Aorta (tissue), 5 donors: ENCODE results near the gene LMX1B. TPM values are rescaled to one million over a fixed set of nuclear protein-coding genes. Genes with fewer than 3 reads are reported as not detected.

Source experiments
- ATAC-seq: fragments of 200-7000 bp; cut with Tn5 transposase; one replicate; pipeline ENCODE4 v1.9.1; 2022; ENCODE audit warnings: moderate library complexity; ENCODE audit not compliant: low FRiP score
- DNase-seq, 2 donors: peaks; one replicate each; pipeline ENCODE4 v3.0.0-alpha.2; 2020
- H3K27ac ChIP-seq, 2 donors: one replicate each; pipeline ENCODE4 v1.5.1; 2013; ENCODE audit warnings: low read length in 2 of 2, mild to moderate bottlenecking in 2 of 2, moderate library complexity in 2 of 2, control low read depth in 1 of 2, inconsistent platforms in 1 of 2, low read depth in 1 of 2
- H3K27me3 ChIP-seq, 2 donors: one replicate each; pipeline ENCODE4 v1.6.1; 2013; ENCODE audit warnings: control low read depth in 1 of 2, low read length in 1 of 2, mild to moderate bottlenecking in 1 of 2, moderate library complexity in 1 of 2; ENCODE audit not compliant: insufficient read depth in 2 of 2, control insufficient read depth in 1 of 2
- H3K36me3 ChIP-seq, 2 donors: one replicate each; pipeline ENCODE4 v1.6.1; 2013; ENCODE audit warnings: control low read depth in 1 of 2, low read length in 1 of 2, mild to moderate bottlenecking in 1 of 2; ENCODE audit not compliant: insufficient read depth in 2 of 2, control insufficient read depth in 1 of 2
- H3K4me1 ChIP-seq, 2 donors: one replicate each; pipeline ENCODE4 v1.6.1; 2013; ENCODE audit warnings: low read length in 2 of 2, control low read depth in 1 of 2, mild to moderate bottlenecking in 1 of 2, moderate library complexity in 1 of 2; ENCODE audit not compliant: insufficient read depth in 2 of 2, control insufficient read depth in 1 of 2
- H3K4me3 ChIP-seq, 2 donors: one replicate each; pipeline ENCODE4 v1.5.1; 2013; ENCODE audit warnings: low read length in 2 of 2, control low read depth in 1 of 2, mild to moderate bottlenecking in 1 of 2
- H3K9me3 ChIP-seq: one replicate; pipeline ENCODE4 v1.6.1; 2013; ENCODE audit warnings: mild to moderate bottlenecking, low read length; ENCODE audit not compliant: control insufficient read depth
- WGBS, 2 donors: extraction: QIAGEN DNeasy Blood & Tissue Kit; methylation state at CpG; one replicate each; pipeline ENCODE4 v1.1.7; 2013; 5-methylcytosine and 5-hydroxymethylcytosine counted together
- intact Hi-C, 2 donors: fragments of 100-400 bp; cut with DNase I; formaldehyde crosslinking; loops; one replicate each; pipeline versions ENCODE4 v1.14.2 to v1.15.0; 2022
- polyA plus RNA-seq, 2 donors: library from polyadenylated mRNA; stranded (reverse); fragments of 200-250 nt; gene quantifications; one replicate each; pipeline ENCODE4 v1.2.3, GENCODE V29; 2013
- total RNA-seq, 2 donors: library from RNA; stranded (reverse); fragmentation: NEBNext Ultra II Directional; extraction: Animal tissue kit (Norgen Biotek cat#: 25700); gene quantifications; one replicate each; pipeline ENCODE4 v1.2.1, GENCODE V29; 2021
- donor health status: healthy with polysubstance abuse.
- donor health status: Bipolar disorder and iron deficiency.
- donor health status: DM: no; HTN: no; CAD: no.
- donor health status: DM: no; HTN: no; CAD: no.
- donor health status: DM: yes; HTN: yes; CAD: no.

The LMX1B gene
- total and polyA plus RNA-seq, 4 donors: 0.32 to 1.6 TPM; not detected in 2

DNA sequence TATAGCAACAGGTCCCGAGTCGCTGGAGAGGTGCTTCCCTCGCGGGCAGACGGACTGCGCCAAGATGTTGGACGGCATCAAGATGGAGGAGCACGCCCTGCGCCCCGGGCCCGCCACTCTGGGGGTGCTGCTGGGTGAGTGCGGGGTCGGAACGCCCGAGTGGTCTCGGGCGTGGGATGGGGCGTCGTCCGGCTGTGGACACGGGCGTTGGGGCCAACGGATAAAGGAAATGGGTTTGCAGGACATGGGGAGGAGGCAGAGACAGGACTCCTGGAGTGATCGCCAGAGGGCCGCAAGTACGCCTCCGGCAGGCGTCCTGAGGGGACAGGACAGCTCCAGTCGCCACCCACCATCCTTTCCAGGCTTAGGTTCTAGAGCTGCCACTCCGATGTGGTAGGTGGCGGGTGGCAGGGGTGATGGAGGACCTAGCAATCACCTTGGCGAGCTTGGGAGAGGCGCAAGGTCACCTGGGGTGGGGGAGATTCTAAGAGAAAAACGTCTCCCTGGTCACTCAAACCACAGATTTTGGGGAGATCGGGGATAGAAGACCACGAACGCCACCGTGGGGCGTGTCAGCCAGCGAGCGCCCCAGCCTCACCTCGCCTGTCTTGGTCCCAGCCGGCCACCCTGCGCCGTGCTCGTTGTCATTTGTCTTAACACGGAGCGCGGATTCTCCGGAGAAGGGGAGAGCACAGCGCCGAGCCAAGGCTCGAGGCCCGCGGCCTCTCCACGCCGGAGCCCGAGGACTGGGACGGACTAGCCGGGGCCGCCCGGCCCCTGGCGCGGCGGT lies 922 bp downstream of the LMX1B start:
- Histone ChIP-seq H3K27ac (no peak overlapping the region), H3K4me1 (no peaks in the 10 kb centered on the region), H3K4me3 (no peak overlapping the region), H3K27me3 (no peaks in the 10 kb centered on the region), H3K9me3 (no peaks in the 10 kb centered on the region), H3K36me3 (no peaks in the 10 kb centered on the region)
- ATAC-seq (no peak), DNase-seq (peak in 1 of 2 donors; percentile 72)
- WGBS, 2 donors: 4% methylated on average over 63 to 65 of the region's 65 CpGs
- intact Hi-C loops: no loop called here

DNA sequence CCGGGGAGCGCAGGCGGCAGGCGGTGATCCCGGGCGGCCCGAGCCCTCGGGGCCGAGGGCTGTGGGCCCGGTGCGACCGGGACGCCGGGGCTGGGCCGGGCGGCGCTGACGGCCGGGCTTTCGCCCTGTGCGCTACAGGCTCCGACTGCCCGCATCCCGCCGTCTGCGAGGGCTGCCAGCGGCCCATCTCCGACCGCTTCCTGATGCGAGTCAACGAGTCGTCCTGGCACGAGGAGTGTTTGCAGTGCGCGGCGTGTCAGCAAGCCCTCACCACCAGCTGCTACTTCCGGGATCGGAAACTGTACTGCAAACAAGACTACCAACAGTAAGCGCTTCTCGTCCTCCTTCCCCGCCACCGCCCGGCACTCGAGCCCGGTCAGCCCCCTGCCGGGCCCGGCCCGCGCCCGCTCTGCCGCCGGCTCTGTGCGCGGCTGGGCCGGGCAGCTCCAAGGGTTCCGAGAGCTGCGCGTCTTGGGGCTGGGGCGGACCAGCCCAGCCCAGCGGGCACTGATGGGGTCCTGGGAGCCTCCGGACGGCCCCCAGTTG lies 1.6 kb downstream of the LMX1B start:
- H3K27me3 ChIP-seq: no peaks in the 10 kb centered on the region
- DNase-seq (peak in 1 of 2 donors; percentile 74), ATAC-seq (no peak)
- H3K27ac ChIP-seq: no peak overlapping the region
- no peaks in the 10 kb centered on the region for H3K9me3 ChIP-seq
- H3K4me3 ChIP-seq: no peak overlapping the region
- H3K36me3 ChIP-seq: no peaks in the 10 kb centered on the region
- intact Hi-C loops: no loop called here
- 5 to 9% methylated on average over 47 to 62 of the region's 62 CpGs for WGBS, 2 donors
- no peaks in the 10 kb centered on the region for H3K4me1 ChIP-seq

DNA sequence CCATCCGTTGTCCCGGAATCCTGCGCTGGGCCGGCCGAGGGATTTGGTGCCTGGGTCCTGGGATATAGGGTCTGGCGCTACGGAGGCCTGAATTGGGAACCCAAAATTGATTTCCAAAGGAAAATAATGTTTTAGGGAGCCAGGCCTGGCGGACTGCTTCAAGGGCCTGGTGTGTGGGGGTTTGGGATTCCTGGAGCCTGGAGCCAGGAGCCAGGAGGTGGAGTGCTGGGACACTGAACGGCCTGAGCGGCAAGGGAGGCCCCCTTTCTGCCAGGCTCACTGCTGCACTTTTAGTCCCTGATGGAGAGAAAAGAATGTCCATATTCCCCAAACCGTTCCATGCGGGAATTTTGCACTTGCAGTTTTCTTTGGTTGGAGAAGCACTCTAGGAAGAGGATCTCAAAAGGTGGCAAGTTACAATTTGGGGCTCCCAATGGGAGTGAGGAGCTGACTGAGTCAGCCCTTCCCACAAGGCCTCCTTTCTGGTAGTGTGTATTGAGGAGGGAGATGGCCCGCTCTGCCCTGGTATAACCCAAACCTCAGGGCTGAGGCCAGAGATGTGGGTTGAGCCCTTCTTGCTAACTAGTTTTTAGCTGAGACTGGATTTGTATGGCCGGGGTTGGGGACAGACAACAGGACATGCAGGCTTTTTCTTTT lies 2.2 kb downstream of the LMX1B start:
- intact Hi-C loops: no loop called here
- H3K4me1 ChIP-seq: no peaks in the 10 kb centered on the region
- no peaks in the 10 kb centered on the region for H3K27me3 ChIP-seq

DNA sequence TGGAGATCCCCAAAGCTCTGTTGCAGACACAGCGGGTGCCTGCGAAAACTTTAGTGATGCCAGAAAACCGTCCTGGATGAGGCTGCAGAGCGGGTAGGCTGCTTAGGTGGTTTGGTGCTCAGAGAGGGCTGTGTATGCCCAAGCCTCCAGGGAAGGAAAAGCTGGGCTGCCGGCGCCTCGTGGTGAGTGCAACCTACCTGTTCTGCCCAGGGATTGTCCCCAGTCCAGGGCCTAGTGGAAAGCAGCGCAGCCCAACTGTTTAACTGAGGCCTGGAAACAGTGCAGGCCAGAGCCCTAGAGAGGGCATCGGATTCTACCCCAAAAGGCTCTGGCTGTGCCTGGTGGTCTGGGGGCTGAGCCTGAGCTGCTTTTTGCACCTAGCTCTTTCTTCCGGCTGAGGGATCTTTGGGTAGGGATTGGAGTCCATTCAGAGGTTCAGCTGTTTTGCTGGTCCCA lies 2.8 kb downstream of the LMX1B start:
- Histone ChIP-seq H3K27me3 (no peaks in the 10 kb centered on the region), H3K4me3 (no peak overlapping the region), H3K36me3 (no peaks in the 10 kb centered on the region), H3K9me3 (no peaks in the 10 kb centered on the region), H3K4me1 (no peaks in the 10 kb centered on the region), H3K27ac (no peak overlapping the region)
- intact Hi-C loops: no loop called here
- no peak for ATAC-seq
- 94 to 95% methylated on average over 10 of the region's 10 CpGs for WGBS, 2 donors
- no peak for DNase-seq

More for the DNA sequence above, 2.2 kb downstream of the LMX1B start:
- Histone ChIP-seq H3K27ac (no peak overlapping the region), H3K36me3 (no peaks in the 10 kb centered on the region), H3K9me3 (no peaks in the 10 kb centered on the region), H3K4me3 (no peak overlapping the region)
- no peak for ATAC-seq
- DNase-seq: peak in 1 of 2 donors; percentile 34
- WGBS, 2 donors: 74 to 82% methylated on average over 14 of the region's 14 CpGs

DNA sequence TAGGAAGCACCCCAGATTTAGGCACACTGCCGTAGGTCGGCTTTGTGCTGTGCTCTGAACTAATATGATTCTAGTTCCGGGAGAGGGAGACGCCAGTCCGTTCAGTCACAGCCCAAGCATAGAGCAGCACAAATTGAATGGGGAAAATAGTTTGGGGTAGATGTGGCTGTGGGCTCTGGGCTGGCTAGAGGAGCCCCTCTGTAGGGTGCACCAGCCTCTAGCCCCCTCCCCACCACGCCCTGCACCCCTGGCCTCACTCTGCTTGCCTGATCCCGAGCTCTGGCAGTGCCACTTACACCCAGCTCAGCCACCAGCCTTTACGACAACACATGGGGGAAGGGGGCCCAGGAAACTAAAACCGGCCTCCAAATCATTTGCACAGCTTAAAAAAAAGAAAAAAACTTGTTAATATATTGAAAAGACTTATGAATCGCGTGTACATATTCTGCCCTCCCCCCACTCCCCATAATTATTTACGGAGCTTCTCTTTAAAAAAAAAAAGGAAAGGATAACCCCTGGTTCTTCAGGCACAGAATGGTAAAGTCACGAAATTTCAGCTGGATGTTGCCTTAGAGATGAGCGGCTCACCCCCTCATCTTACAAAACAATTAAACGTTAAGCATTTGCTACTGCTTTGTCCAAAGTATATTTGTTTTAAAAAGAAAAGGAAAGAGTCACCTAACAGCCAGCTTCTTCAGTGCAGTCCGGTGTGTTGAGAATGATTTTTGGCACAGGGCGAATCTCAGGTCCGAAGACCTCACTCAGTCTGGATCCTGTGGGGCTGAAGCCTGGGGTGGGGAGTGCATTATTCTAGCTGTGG lies 3.5 kb downstream of the LMX1B start:
- no peak overlapping the region for H3K4me3 ChIP-seq
- H3K36me3 ChIP-seq: no peaks in the 10 kb centered on the region
- no peak overlapping the region for H3K27ac ChIP-seq
- ATAC-seq: no peak
- H3K27me3 ChIP-seq: no peaks in the 10 kb centered on the region
- intact Hi-C loops: no loop called here
- no peaks in the 10 kb centered on the region for H3K4me1 ChIP-seq
- no peak for DNase-seq
- H3K9me3 ChIP-seq: no peaks in the 10 kb centered on the region
- WGBS, 2 donors: 78 to 83% methylated on average over 16 to 18 of the region's 18 CpGs

DNA sequence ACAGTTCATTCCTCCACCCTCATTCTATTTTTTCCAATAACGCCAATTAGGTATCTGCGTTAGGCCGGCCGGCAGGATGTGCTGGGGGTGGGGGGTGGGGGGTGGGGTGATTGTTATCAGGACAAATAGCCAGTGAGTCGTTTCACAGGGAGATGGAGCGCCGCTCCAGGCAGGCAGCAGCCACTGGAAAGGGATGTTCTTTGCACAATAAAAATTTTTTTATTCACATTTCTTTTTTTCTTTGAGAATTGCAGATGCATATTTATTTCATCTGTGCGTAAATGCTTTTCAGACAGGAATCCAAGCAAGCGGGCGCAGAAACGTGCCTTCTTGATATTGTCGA lies 4.1 kb downstream of the LMX1B start:
- WGBS, 2 donors: 39 to 50% methylated on average over 12 of the region's 12 CpGs
- ATAC-seq: no peak
- intact Hi-C loops: no loop called here
- Histone ChIP-seq H3K9me3 (no peaks in the 10 kb centered on the region), H3K27ac (no peak overlapping the region), H3K27me3 (no peaks in the 10 kb centered on the region), H3K4me1 (no peaks in the 10 kb centered on the region), H3K36me3 (no peaks in the 10 kb centered on the region), H3K4me3 (no peak overlapping the region)
- DNase-seq: no peak

DNA sequence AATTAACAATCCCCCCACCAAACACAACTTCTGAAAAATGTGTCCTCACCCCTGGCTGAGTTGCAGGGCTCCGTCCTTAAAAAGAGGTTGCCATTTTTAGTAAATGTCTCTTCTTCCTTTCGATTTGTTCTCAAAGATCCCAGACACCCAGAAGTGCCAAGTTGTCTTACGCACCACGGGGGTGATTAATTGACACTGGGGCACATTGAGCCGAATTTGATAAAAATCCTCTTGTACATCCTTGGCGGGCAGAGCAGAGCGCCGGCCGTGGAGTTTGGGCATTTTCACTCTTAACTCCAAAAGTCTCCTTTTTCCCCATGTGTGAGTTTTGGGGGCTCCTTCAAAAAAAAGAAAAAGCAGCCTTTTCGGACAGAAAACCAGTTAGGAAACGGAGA lies 4.5 kb downstream of the LMX1B start:
- H3K27ac ChIP-seq: no peak overlapping the region
- WGBS, 2 donors: 23 to 32% methylated on average over 11 of the region's 11 CpGs
- H3K36me3 ChIP-seq: no peaks in the 10 kb centered on the region
- H3K4me3 ChIP-seq: no peak overlapping the region
- ATAC-seq (no peak), DNase-seq (peak in 1 of 2 donors; percentile 10)
- H3K9me3 ChIP-seq: no peaks in the 10 kb centered on the region
- intact Hi-C loops: no loop called here
- no peaks in the 10 kb centered on the region for H3K4me1 ChIP-seq
- no peaks in the 10 kb centered on the region for H3K27me3 ChIP-seq

DNA sequence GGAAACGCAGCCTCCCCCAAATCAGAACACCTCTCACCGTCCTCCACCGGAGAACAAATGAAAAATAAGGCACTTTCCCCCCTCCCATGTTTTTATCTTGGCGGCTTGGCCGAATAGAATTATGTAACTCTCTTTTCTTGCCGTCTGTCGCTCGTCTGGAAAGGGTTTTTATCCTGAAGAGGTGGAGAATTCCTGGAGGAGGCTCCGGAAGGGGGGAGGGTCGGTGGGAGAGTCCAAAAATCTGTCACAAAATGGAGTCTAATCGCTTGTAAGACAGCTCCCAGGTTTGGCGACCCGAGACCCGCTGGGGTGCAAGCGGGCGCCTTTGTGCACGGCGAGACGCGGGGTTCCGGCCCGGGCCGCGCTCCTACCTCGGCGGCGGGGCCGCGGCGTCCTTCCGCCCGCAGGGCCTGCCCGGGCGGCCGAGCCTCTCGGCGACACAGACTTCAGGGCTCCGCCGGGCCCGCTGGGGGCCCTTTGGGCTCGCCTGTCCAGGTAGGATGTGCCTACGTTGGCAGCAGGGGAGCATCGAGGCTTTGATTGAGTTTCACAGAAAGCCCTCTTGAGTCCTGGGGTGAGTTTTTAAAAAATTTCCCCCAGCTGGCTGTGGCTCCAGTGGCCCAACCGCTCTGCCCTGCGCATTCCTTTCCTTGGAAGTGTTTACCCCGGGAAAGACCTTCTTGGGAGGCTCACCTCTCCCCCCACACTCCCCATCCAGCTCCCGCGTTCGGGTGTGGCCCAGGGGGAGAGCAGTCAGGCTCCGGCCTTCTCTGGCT lies 5.0 kb downstream of the LMX1B start:
- Histone ChIP-seq H3K27me3 (no peaks in the 10 kb centered on the region), H3K27ac (no peak overlapping the region), H3K9me3 (no peaks in the 10 kb centered on the region), H3K4me1 (no peaks in the 10 kb centered on the region), H3K36me3 (no peaks in the 10 kb centered on the region), H3K4me3 (no peak overlapping the region)
- ATAC-seq (no peak), DNase-seq (peak in 1 of 2 donors; percentile 26)
- 39 to 44% methylated on average over 48 to 50 of the region's 50 CpGs for WGBS, 2 donors
- intact Hi-C loops: no loop called here
